ENCODE results near the gene TUT7.

GRCh38 chr9:86287013-86287412 lies 67.2 kb downstream of the TUT7 start:
- TF ChIP-seq CTCF (IDR thresholded peaks at IDR 0.05), result no peak
- TF ChIP-seq POLR2AphosphoS5 (IDR thresholded peaks at IDR 0.05), result no peak
